Uterus (tissue), 2 donors: ENCODE data around the gene BTBD16.

Source experiments
- CTCF ChIP-seq, 4 experiments: fragments of 200-600 bp in 2 of 4; fragments of 450-650 bp in 2 of 4; sonication (generic) in 2 of 4; IDR thresholded peaks; one replicate each; pipeline ENCODE4 v1.5.1; 2016 to 2019; ENCODE audit warnings: antibody characterized with exemption in 4 of 4, mild to moderate bottlenecking in 2 of 4, moderate library complexity in 1 of 4
- POLR2A ChIP-seq, 2 donors: fragments of 450-650 bp; IDR thresholded peaks; one replicate each; pipeline ENCODE4 v1.6.1; 2016; ENCODE audit warnings: antibody characterized with exemption in 2 of 2, mild to moderate bottlenecking in 1 of 2, moderate library complexity in 1 of 2

GRCh38 chr10:122288917-122289316 is 17.8 kb downstream of the BTBD16 start:
- TF ChIP-seq CTCF (IDR thresholded peaks at IDR 0.05) (no peak), POLR2A (IDR thresholded peaks at IDR 0.05) (no peak)
